ACHN (cell line): Measurements from ENCODE around the gene EIF4EBP2.

Experiments used
- DNase-seq: peaks from one replicate; pipeline ENCODE4 v3.0.0-alpha.2; 2015
- in situ Hi-C: cut with HindIII; loops from 2 replicates; pipeline ENCODE4 v1.10.0; 2017; ENCODE audit warnings: low sequenced_read_pairs, low pct_ligation_motif_present, low pct_unique_long_range_greater_than_20kb

EIF4EBP2 gene

DNA sequence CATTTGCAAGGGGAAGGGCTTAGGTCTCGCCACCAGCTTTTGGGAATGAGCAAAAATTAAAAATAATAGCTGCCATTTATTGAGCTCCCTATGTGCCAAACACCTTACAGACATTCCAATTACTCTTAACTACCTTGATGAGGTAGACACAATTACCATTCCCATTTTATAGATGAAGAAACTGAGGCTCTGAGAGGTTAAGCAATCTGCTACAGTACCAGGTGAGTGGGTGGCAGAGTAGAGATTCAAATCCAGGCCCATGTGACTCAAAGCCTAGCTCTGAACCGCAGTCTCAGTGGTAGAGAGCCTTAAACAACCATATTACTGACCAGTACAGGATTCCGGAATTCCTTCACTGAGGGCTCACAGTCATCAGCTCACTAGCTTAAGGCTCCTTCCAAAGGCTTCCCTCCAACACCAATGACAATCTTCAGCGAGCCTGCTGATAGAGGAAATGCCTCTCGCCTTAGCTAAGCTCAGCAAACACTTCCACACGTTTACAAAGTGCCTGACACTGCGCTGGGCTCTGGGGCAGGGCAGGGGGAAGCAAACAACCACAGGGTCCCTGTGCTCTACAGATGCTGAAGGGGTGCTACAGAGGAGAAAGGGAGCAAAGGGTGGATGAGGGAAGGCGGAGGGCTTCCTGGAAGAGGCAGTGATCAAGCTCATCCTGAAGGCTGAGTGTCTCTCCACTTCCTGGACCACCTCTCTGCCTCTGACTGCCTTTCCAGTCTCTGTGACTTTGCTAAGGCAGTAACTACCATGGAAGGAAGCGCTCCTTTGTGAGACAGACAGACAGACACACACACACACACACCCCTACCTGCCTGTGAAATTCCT, 28.9 kb upstream of the EIF4EBP2 start:
- in situ Hi-C loops, result no loop called here
- DNase-seq, result no peak

DNA sequence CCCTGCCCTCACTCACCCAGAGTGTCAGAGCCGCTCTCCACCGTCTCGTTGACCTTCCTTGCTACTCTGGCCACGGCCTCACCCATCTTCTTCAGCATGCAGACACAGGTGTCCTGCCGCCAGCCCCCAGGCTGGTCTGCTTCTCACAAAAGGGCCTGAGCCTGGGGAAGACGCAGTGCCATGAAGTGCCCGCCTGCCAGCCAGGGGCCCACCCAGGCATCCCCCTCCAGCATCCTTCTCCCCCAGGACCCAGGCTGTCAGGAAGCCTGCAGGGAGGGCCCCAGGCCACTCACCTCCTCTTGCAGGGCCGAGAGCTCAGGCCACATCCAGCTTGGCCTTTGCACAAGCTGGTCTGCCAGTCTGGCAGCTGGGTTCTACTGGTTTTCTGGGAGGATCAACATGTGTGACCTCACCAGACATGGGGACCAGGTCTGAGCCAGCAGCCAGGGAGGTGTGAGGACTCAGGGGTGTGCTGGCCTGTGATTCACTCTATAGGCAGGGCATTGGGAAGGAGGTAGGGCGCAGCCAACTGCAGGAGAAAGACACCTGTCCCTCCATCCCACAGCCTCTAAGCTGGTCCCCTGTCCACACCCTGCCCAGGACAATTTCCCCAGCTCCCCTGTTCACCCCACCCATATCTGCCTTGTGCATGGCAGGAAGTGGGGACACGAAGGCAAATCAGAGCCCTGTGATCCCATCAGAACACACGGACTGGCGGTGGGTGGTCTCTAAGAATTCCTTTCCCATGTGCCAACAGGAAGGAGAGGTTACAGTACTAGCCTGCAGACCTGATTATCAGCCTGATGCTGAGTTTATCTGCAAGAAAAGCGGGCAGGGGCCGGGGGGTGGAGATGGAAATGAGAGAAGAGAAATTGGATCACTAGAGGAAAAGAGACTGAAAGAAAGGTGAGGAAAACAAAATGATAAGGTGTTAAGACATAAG, 27.2 kb upstream of the EIF4EBP2 start:
- in situ Hi-C loops, result no loop called here
- DNase-seq, result peak; percentile 33

DNA sequence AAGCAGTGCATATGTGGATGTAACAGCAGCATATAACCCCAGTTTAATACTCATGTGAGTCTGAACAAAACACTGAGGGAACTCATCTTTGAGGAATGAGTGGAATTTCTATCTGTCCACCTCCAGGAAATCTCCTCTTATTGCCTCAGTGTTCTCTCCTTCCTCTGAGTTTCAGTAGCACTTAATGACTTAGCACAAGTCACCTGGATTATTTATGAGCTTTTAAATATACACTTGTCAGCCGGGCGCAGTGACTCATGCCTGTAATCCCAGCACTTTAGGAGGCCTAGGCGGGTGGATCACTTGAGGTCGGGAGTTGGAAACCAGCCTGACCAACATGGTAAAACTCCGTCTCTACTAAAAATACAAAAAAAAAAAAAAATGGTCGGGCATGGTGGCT, 25.8 kb upstream of the EIF4EBP2 start:
- in situ Hi-C loops, result no loop called here
- DNase-seq, result peak; percentile 97

DNA sequence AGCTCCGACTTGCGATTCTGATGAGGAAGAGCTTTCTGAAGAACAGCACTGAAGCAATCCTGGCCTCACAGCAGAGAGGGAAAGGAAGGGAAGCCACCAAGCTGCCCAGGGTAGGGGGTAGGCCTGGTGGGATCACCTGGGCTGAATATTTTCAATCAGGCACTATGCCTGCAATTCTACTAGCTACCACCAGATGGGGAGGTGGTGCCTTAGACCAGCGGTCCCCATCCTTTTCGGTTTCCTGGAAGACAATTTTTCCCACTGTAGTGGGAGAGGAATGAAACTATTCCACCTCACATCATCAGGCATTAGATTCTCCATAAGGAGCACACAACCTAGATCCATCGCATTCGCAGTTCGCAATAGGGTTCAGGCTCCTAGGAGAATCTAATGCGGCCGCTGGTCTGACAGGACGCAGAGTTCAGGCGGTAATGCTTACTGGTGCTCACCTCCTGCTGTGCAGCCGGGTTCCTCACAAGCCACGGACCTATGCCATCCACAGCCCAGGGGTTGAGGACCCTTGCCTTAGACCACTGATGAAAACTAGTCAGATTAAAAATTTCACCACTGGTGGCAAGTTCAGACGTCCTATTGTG, 24.3 kb upstream of the EIF4EBP2 start:
- peak; percentile 11 for DNase-seq
- in situ Hi-C loops, result no loop called here

DNA sequence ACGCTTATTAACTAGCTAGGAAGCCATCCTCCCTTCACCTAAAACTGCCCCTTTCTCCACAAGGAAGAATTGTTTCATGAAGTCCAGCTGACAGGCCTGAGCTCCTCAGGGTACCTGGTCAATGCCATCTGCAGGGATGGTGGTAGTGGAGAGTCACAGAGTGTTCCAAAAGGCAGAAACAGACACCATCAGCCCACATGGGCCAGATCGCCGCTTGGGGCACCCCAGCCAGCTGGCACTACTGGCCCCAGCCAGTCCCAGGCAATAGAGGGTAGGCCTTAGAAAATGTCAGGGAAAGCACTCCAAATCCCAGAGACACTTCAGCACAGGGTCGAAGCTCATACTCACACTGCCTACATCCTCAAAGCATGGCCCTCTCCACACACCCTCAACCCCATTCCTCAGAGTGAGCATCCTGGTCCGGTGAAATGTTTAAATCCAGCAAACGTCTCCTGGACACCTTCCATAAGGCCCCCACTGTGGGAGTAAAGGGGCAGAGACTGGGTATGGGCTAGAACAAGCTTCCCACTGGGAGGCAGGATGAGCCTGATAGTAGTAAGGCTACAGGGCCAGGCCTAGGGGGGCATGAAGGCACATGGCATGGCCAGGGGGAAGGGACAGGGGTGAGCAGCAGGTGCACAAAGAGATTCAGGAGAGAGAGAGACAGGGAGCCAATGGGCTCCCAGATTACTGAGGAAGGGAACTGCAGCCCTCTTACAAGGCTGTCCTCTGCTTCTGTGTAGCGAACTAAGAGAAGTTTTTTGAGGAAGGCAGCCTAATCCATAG, 23.4 kb upstream of the EIF4EBP2 start:
- DNase-seq, result no peak
- in situ Hi-C loops, result no loop called here

DNA sequence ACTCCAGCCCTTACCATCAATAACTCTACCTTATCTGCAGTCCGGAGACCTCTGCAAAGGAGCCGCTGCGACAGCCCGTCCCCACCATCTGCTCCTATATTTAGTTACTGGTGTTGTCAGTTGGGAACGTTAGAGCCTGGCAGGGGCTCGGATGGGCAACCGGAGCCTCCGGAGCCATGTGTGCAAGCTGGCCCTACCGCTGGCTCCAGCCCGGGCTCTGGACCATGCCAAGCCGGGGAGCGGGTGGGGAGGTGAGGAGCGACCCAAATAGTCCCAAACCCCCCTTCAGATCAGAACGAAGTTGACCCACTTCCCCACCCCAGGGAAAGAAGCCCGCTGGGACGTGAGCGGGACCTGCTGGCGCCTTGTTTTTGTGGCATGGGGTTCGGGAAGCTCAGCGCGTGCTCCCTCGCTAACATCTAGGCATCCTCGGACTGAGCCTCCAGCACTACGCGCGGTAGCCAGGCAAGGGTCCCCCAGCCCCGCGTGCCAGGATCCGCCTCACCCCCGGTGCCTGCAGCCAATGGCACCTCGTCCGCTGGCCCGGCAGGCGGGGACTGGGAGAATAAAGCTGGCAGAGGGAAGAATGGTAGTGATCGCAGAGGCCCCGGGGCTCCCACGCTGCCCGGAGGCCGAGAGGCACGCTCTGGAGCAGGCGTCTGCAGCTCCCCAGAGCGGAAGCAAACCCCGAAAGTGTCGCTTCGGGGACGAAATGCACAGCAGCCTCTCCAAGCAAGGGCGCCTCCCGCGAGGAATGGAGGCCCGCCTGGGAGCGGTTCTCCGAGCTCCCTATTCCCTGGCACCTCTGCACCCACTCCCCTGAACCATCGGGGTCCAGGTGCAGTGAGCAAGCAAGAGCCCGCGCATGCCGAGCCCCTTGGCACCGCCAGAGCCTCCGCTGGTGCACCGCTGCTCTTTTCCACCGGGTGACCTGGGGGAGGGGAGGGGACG, 22.2 kb upstream of the EIF4EBP2 start:
- peak; percentile 62 for DNase-seq
- in situ Hi-C loops, result no loop called here

DNA sequence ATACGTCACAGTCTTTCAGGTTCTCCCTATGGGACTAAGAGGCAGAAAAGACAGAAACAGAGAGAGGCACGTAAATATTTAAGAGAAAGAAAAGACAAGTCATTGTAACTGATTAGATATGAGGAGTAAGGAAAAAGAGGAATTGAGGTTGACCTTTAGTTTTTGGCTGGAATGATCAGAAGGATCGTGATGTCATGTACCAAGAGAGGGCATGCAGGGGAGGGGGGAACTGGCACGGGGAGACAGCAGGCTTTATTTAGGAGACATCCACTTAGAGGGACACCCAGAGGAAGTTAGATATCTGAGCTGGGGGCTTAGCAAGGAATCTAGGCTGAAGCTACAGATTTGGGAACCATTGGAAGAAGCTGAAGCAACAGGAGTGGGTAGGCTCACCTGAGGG, 12.3 kb upstream of the EIF4EBP2 start:
- DNase-seq, result no peak
- in situ Hi-C loops, result no loop called here

DNA sequence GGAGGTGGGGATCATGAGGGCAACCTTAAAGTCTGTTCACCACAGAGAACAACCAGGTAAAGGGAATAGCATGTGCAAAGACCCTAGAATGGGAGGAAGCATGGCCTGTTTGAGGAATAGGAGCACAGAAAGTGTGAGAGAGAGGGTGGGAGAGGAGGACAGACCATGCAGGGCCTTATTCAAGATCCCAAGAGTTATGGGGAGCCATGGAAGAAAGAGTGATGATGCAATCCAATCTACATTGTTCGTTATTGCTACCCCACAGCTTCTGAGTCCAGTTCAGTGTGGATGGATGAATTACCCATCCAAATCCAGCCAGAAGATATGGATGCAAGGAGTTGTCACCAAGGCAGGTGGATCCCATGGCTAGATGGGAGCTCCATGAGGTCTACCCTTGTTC, 7.8 kb upstream of the EIF4EBP2 start:
- no peak for DNase-seq
- in situ Hi-C loops, result no loop called here

DNA sequence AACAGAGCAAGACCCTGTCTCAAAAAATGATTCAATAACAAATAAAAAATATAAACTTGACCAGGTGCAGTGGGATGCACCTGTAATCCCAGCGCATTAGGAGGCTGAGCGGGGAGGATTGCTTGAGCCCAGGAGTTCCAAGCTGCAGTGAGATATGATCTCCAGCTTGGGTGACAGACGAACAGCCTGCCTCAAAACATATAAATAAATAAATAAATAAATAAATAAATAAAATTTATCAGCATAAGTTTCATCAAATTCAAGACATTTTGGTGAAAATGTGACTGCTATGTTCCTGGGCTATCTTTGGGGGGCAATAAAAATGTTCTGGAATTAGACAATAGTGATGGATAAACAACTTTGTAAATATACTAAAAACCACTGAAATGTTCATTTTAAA, 4.8 kb upstream of the EIF4EBP2 start:
- in situ Hi-C loops, result no loop called here
- no peak for DNase-seq

DNA sequence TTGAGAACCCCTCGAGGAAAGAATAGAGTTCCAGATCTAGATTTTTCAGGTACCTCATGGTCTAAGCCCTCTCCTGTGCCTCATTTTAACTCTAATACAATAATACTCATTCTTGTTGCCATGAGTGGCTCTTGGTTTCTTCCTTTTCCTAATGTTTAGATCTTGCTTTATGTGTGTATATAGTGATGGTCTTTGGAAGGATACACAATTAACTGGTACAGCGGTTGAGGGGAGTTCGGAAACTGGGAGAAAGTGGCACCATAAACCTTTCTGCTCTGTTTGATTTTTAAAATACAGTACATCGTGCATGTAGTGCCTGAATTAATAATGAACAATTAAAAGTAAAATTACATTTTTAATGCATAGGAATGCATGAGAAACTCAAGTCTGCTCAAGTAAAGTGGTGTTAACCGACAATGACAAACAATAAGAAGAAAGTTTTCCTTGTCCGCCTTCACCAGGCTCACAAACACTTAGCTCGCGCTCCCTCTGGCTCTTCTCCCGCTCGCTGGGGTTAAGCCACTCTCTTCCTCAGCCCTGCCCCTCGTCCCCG, 386 bp upstream of the EIF4EBP2 start:
- in situ Hi-C loops, result no loop called here
- no peak for DNase-seq

DNA sequence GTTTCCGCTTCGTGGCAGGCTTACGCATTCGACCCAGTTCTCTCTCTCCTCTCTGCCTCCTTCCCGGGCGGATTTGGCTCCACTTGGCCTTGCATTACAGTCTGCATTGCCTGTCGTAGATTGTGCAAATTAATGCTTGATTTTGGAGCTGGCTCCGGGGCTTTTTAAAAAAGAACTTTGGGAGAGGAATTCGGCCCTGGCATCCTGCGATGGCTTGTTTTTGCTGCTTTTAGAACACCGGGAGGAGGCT, 767 bp downstream of the EIF4EBP2 start:
- in situ Hi-C loops, result no loop called here

DNA sequence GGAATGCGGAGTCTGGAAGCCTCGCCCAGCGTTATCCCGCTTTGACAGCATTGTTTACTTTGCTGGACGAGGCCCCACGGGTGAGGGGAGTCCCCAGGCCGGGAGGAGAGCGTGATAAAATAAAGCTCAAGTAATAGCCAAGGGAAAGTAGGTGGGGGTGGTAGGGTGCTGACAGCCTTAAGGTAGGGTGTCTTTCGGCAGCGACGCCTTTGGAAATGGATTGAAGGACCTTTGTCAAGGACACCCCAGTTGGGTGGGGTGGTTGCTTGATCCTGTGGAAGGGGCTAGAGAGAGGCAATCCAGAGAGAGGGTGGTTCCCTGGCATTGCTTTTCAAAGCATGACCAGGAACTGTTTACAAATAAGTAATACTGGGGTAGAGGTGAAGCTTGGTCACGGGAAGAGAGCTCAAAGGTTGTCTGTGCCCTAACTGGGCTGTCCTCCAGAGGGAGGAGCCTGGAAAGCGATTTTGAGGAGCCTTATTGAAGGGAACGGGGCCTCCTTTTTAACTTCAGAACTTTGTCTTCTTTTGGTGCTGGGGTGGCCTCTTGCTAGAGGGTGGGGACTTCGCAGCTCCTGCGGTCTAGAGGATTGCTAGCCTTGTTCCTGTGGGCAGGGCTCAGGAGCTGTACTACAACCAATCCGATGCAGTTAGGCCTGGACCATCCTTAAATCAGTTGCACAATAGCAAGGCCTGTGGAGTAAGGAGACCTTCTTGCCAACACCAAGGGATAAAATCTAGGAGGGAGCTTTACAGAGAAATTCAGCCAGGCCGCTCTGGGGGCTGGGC, 1.3 kb downstream of the EIF4EBP2 start:
- peak; percentile 82 for DNase-seq
- in situ Hi-C loops, result no loop called here

More for the DNA sequence above, 767 bp downstream of the EIF4EBP2 start:
- DNase-seq, result peak; percentile 40

DNA sequence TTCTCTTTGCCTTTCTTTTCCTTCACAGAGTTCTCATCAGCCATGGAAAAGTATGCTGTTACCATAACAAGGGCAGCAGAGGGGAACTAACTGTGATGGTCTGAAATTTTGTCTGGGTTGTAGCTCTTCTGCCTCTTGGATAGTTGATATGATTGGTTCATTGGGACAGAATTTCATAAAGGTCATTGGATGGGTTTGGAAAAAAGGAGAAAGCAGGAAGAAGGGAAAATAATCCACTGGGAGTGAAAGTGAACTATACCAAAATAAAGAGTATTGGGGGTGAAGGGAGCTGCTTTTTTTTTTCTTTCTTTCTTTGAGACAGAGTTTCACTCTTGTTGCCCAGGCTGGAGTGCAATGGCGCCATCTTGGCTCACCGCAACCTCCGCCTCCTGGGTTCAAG, 5.8 kb downstream of the EIF4EBP2 start:
- DNase-seq, result no peak
- in situ Hi-C loops, result no loop called here

DNA sequence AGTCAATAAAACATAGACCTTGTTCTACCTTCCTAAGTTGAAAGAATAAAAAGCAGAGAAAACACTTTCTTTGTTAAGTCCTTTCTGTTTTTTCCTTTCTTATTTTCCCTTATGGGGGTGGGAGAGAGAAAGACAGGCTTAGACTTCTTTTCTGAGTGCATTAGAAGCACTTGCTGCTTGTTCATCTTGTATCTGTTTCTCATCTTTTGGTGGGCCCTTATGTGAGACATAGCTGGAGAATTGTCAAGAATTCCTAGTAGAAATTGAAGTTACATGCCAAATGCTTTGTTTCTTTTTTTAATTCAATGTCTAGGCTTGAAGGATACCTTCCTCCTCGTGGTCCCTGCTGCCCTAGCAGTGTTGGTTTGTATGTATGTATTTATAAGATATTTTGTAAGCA, 6.7 kb downstream of the EIF4EBP2 start:
- in situ Hi-C loops, result no loop called here

DNA sequence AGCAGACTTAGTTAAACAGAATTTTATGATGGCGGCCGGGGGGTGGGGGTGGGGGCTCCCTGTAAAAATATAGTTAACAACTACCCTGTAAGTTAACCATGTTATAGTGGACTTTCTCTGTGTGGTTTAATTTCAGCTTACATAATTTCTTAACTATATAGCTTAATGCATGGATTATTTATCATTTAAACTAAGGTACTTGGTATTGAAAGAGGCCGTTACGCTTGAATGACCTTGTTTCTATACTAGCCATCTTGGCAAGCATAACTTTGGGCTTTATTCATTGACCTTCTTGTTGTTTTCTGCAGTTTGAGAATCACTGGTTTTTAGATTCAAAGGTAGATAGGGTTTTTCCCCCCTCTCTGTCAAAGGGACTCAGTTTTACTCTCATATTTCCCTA, 8.4 kb downstream of the EIF4EBP2 start:
- in situ Hi-C loops, result no loop called here

More for the DNA sequence above, 6.7 kb downstream of the EIF4EBP2 start:
- no peak for DNase-seq

DNA sequence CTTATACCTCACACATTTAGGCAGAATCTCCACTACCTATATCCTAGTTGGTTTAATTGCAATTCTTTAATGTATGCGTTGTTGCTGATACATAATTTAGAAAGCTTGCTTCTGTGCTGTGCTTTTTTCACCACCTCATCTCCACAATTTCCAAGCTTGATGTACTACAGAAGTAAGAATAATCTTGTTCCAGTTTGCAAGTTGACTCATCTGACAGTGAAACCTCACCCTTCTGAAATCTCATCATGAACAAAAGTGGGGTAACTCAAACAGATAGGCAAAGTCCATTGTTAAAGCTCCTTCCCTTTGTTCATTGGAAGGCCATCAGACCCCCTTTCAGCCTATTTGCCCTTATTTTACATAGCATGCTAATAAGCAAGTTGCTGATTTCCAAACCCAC, 13.6 kb downstream of the EIF4EBP2 start:
- no peak for DNase-seq
- in situ Hi-C loops, result no loop called here

More for the DNA sequence above, 8.4 kb downstream of the EIF4EBP2 start:
- no peak for DNase-seq

DNA sequence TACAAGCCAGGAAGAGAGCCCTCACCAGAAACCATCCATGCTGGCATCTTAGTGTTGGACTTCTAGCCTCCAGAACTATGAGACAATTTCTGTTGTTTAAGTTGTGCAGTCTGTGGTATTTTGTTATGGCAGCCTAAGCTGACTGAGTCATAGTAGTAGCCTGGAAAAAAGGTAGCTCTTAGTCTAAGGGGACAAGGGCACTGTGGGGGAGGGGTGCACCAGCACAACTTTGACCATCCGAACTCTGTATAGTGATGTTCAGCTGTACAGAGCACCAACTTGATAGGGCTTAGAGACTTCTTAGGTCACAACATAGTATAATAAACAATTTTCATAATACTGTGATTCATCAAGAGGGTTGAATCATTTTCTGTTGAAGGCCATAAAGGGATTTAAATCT, 14.3 kb downstream of the EIF4EBP2 start:
- in situ Hi-C loops, result no loop called here
- DNase-seq, result no peak
